Measurements from ENCODE around the gene FAM120C.

Gene FAM120C

GRCh38 chrX:54043056-54043455 is 140.0 kb downstream of the FAM120C start:
- DNase-seq (ENCODE audit: low read depth), result no peak

- no peak for DNase-seq (ENCODE audit: low read depth)
These were observed 140.4 kb downstream of the FAM120C start for GRCh38 chrX:54042609-54043021.

GRCh38 chrX:54030329-54030728 is 152.7 kb downstream of the FAM120C start:
- DNase-seq (ENCODE audit: low read depth), result no peak

- DNase-seq (ENCODE audit: low read depth), result no peak
These were observed 153.4 kb downstream of the FAM120C start for GRCh38 chrX:54029529-54030143.

- no peak for DNase-seq (ENCODE audit: low read depth)
These were observed 158.7 kb downstream of the FAM120C start for GRCh38 chrX:54024350-54024749.
